B cell (primary cell): ENCODE data around the gene MESD. TPM values are rescaled to one million over a fixed set of nuclear protein-coding genes. Genes with fewer than 3 reads are reported as not detected.

Experiments used
- ATAC-seq: fragments of 200-7000 bp; cut with Tn5 transposase; one replicate; pipeline ENCODE4 v1.10.0; 2021; ENCODE audit warnings: low read depth, mild to moderate bottlenecking, moderate number of reproducible peaks, moderate library complexity
- CTCF ChIA-PET: fragments of 350-600 bp; sonication (Branson Sonifier 250); formaldehyde crosslinking; loops from one replicate; lab custom pipeline; 2021; ENCODE audit warnings: antibody characterized with exemption, inconsistent platforms; lab: Charles Lee
- POLR2A ChIA-PET: fragments of 350-600 bp; sonication (Branson Sonifier 250); formaldehyde crosslinking; loops from one replicate; lab custom pipeline; 2021; ENCODE audit warnings: antibody characterized with exemption; lab: Charles Lee
- DNase-seq: peaks from one replicate; pipeline ENCODE4 v3.0.0; 2013
- H2AFZ ChIP-seq: 2 replicates; pipeline ENCODE4 v1.6.1; 2012; ENCODE audit warnings: mild to moderate bottlenecking, low read depth, low read length; ENCODE audit not compliant: insufficient read depth, poor library complexity, severe bottlenecking
- H3K27ac ChIP-seq, 2 donors: 1 replicate in 1 of 2; 2 replicates in 1 of 2; pipeline ENCODE4 v1.5.1; 2012 to 2013; ENCODE audit warnings: low read length in 2 of 2, mild to moderate bottlenecking in 2 of 2, moderate library complexity in 1 of 2
- H3K27me3 ChIP-seq, 4 experiments: fragments of 200-600 bp in 1 of 4; sonication (generic) in 1 of 4; replicated peaks in 1 of 4; 1 replicate in 2 of 4; 2 replicates in 2 of 4; pipeline versions ENCODE4 v1.6.1 to v1.7.0; 2013 to 2016; ENCODE audit warnings: low read length in 3 of 4, mild to moderate bottlenecking in 2 of 4, mixed read lengths in 1 of 4, moderate library complexity in 1 of 4; ENCODE audit not compliant: insufficient read depth in 4 of 4, control insufficient read depth in 3 of 4; ENCODE audit errors: control extremely low read depth in 1 of 4
- H3K36me3 ChIP-seq, 2 experiments: replicated peaks in 1 of 2; 1 replicate in 1 of 2; 2 replicates in 1 of 2; pipeline versions ENCODE4 v1.6.1 to v1.7.1; 2013; ENCODE audit warnings: low read length in 1 of 2; ENCODE audit not compliant: insufficient read depth in 2 of 2, control insufficient read depth in 1 of 2; ENCODE audit errors: control extremely low read depth in 1 of 2, extremely low read depth in 1 of 2
- H3K4me1 ChIP-seq, 2 donors: fragments of 200-600 bp in 1 of 2; sonication (generic) in 1 of 2; 1 replicate in 1 of 2; 2 replicates in 1 of 2; pipeline versions ENCODE4 v1.5.1 to v1.6.1; 2013 to 2017; ENCODE audit warnings: low read length in 2 of 2; ENCODE audit not compliant: control insufficient read depth in 2 of 2, insufficient read depth in 2 of 2
- H3K4me2 ChIP-seq: replicated peaks from 2 replicates; pipeline ENCODE3; 2012; ENCODE audit warnings: mild to moderate bottlenecking, low read depth, low read length; ENCODE audit not compliant: poor library complexity, severe bottlenecking
- H3K4me3 ChIP-seq, 5 experiments: fragments of 200-600 bp in 1 of 5; sonication (generic) in 1 of 5; 1 replicate in 3 of 5; 2 replicates in 2 of 5; pipeline versions ENCODE4 v1.5.1 to v1.7.0; 2011 to 2016; ENCODE audit warnings: low read length in 4 of 5, mild to moderate bottlenecking in 4 of 5, low read depth in 2 of 5, control low read depth in 1 of 5, moderate library complexity in 1 of 5; ENCODE audit not compliant: insufficient read depth in 1 of 5; ENCODE audit errors: control extremely low read depth in 1 of 5, extremely low read depth in 1 of 5
- H3K79me2 ChIP-seq: fragments of 200-600 bp; sonication (generic); one replicate; pipeline ENCODE4 v1.6.0; 2016; ENCODE audit warnings: low read length; ENCODE audit not compliant: control insufficient read depth, insufficient read depth
- H3K9ac ChIP-seq: fragments of 200-600 bp; sonication (generic); 2 replicates; pipeline ENCODE4 v1.6.1; 2017; ENCODE audit warnings: mild to moderate bottlenecking, low read length, moderate library complexity
- H3K9me3 ChIP-seq, 3 donors: one replicate each; pipeline versions ENCODE4 v1.6.1 to v1.7.1; 2013; ENCODE audit warnings: low read length in 2 of 3; ENCODE audit not compliant: control insufficient read depth in 2 of 3, insufficient read depth in 1 of 3; ENCODE audit errors: control extremely low read depth in 1 of 3
- H4K20me1 ChIP-seq: 2 replicates; pipeline ENCODE4 v1.6.0; 2012; ENCODE audit warnings: mild to moderate bottlenecking, low read length; ENCODE audit not compliant: insufficient read depth, control insufficient read depth, poor library complexity, severe bottlenecking
- H3K27ac Mint-ChIP-seq: one replicate; pipeline ENCODE4 v1.8.0; 2021; ENCODE audit warnings: mixed read lengths
- H3K27me3 Mint-ChIP-seq: one replicate; pipeline ENCODE4 v1.8.0; 2021; ENCODE audit warnings: mixed read lengths
- H3K4me1 Mint-ChIP-seq: one replicate; pipeline ENCODE4 v1.8.0; 2021; ENCODE audit warnings: mixed read lengths
- H3K4me3 Mint-ChIP-seq: one replicate; pipeline ENCODE4 v1.8.0; 2021; ENCODE audit warnings: mixed read lengths
- H3K9me3 Mint-ChIP-seq: one replicate; pipeline ENCODE4 v1.8.0; 2022; ENCODE audit warnings: mixed read lengths; ENCODE audit not compliant: insufficient read depth
- EZH2 ChIP-seq: IDR thresholded peaks from 2 replicates; pipeline ENCODE4 v1.6.1; 2012; ENCODE audit warnings: borderline replicate concordance, low read depth, mild to moderate bottlenecking, moderate library complexity, low read length; ENCODE audit not compliant: insufficient read depth, poor library complexity, severe bottlenecking
- WGBS: methylation state at CpG from one replicate; pipeline ENCODE4 v1.1.5; 2013; ENCODE audit warnings: missing lambda C conversion rate; ENCODE audit not compliant: insufficient coverage; 5-methylcytosine and 5-hydroxymethylcytosine counted together
- intact Hi-C: fragments of 100-400 bp; cut with micrococcal nuclease; formaldehyde crosslinking; loops from one replicate; pipeline ENCODE4 v1.10.0; 2022
- polyA plus RNA-seq: library from polyadenylated mRNA; depleted of rRNA; stranded (reverse); fragments of >200 nt; gene quantifications from 2 replicates; pipeline ENCODE4 v1.2.3, GENCODE V29; 2012
- total RNA-seq, 2 donors: library from RNA; stranded (reverse); fragments of 120-200 nt in 1 of 2; gene quantifications; 1 replicate in 1 of 2; 2 replicates in 1 of 2; pipeline versions ENCODE4 v1.2.3 to v1.2.4, GENCODE V29; 2013 to 2022
- TF ChIP-seq, protein P1 (sequence below): fragments of 200-600 bp; IDR thresholded peaks from one replicate; pipeline ENCODE4 v1.8.0; 2022; ENCODE audit warnings: antibody characterized with exemption, mild to moderate bottlenecking

The MESD gene
- total and polyA plus RNA-seq, 2 donors (not counting 1 experiment from before 2014, with no cell fraction given): 7.9 to 35.3 TPM

DNA sequence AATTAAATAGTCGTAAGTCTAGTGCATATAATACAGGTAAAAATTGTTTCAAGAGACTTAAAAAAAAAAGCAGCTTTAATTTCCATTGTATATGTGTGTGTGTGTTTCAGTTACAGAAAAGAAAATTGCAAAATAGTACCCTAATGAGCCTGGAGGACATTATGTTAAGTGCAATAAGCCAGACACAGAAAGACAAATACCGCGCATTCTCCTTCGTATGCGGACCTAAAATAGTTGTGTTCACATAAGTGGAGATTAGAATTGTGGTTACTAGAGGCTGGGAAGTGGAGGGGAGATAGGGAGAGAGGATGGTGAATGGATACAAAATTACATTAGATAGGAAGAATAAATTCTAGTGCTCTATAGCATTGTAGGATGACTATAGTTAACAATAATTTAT is 3.6 kb downstream of the MESD start:
- intact Hi-C loops: no loop called here
- CTCF ChIA-PET: no interaction called here
- peaks cover 0 to 10% of the 10 kb centered on the region in 2 experiments for H3K36me3 ChIP-seq
- no peak overlapping the region for H3K4me3 ChIP-seq
- 100% methylated on average over 4 of the region's 5 CpGs for WGBS
- peaks cover 68% of the 10 kb centered on the region for H3K79me2 ChIP-seq
- H4K20me1 ChIP-seq: peaks cover 7% of the 10 kb centered on the region
- H3K9ac ChIP-seq: no peak overlapping the region
- DNase-seq (no peak), ATAC-seq (no peak)
- H3K4me2 ChIP-seq: no peak overlapping the region
- TF ChIP-seq, protein P1, sequence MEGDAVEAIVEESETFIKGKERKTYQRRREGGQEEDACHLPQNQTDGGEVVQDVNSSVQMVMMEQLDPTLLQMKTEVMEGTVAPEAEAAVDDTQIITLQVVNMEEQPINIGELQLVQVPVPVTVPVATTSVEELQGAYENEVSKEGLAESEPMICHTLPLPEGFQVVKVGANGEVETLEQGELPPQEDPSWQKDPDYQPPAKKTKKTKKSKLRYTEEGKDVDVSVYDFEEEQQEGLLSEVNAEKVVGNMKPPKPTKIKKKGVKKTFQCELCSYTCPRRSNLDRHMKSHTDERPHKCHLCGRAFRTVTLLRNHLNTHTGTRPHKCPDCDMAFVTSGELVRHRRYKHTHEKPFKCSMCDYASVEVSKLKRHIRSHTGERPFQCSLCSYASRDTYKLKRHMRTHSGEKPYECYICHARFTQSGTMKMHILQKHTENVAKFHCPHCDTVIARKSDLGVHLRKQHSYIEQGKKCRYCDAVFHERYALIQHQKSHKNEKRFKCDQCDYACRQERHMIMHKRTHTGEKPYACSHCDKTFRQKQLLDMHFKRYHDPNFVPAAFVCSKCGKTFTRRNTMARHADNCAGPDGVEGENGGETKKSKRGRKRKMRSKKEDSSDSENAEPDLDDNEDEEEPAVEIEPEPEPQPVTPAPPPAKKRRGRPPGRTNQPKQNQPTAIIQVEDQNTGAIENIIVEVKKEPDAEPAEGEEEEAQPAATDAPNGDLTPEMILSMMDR: no peak
- no peak for TF ChIP-seq EZH2
- H3K27ac ChIP-seq: no peak overlapping the region
- H2AFZ ChIP-seq: no peak overlapping the region
- no peak overlapping the region for H3K4me3 Mint-ChIP-seq
- no peaks in the 10 kb centered on the region for H3K27me3 ChIP-seq
- no peaks in the 10 kb centered on the region for H3K9me3 Mint-ChIP-seq
- no peaks in the 10 kb centered on the region for H3K9me3 ChIP-seq
- H3K4me1 ChIP-seq: peaks cover 38% of the 10 kb centered on the region in 2 donors
- POLR2A ChIA-PET: no interaction called here
- H3K4me1 Mint-ChIP-seq: peaks cover 61% of the 10 kb centered on the region
- no peaks in the 10 kb centered on the region for H3K27me3 Mint-ChIP-seq
- no peak overlapping the region for H3K27ac Mint-ChIP-seq

- H3K9me3 Mint-ChIP-seq: no peaks in the 10 kb centered on the region
- Histone ChIP-seq H3K27ac (peak overlapping the region; percentile 74 to 83), H3K27me3 (no peaks in the 10 kb centered on the region), H4K20me1 (peaks cover 7% of the 10 kb centered on the region), H2AFZ (no peak overlapping the region), H3K36me3 (peaks cover 0 to 17% of the 10 kb centered on the region in 2 experiments), H3K9ac (no peak overlapping the region), H3K4me3 (no peak overlapping the region), H3K9me3 (no peaks in the 10 kb centered on the region), H3K4me2 (peak overlapping the region; percentile 45), H3K4me1 (peaks cover 34% of the 10 kb centered on the region in 2 donors), H3K79me2 (peaks cover 71% of the 10 kb centered on the region)
- ChIA-PET POLR2A (no interaction called here), CTCF (no interaction called here)
- H3K27me3 Mint-ChIP-seq: no peaks in the 10 kb centered on the region
- H3K27ac Mint-ChIP-seq: peak overlapping the region; percentile 80
- DNase-seq (peak; percentile 75), ATAC-seq (peak; percentile 3)
- H3K4me3 Mint-ChIP-seq: peak overlapping the region; percentile 28
- peaks cover 57% of the 10 kb centered on the region for H3K4me1 Mint-ChIP-seq
- 13% methylated on average over 6 of the region's 9 CpGs for WGBS
- TF ChIP-seq, protein P1: no peak
- TF ChIP-seq EZH2: no peak
- intact Hi-C loops: no loop called here
Observed at GRCh38 chr15:80984856-80985255, 4.8 kb downstream of the MESD start.
